ENCODE measurements around the gene FAM78B. TPM values are rescaled to one million over a fixed set of nuclear protein-coding genes. Genes with fewer than 3 reads are reported as not detected.

Gene FAM78B
- total RNA-seq, 1 experiment from 2014 or later: 0.24 TPM

- no TSS peak for BruUV-seq (replicated peaks)
- POLR2A ChIA-PET (ENCODE audit: low non-redundant PET): no interaction called here
These were observed 37.8 kb downstream of the FAM78B start for GRCh38 chr1:166129006-166129405.

GRCh38 chr1:166128195-166128594, 38.6 kb downstream of the FAM78B start:
- Histone ChIP-seq H3K9me3 (ENCODE audit: low read depth, low read length, poor library complexity, severe bottlenecking) (no peaks in the 10 kb centered on the region), H3K27ac (ENCODE audit: low read depth, low read length, poor library complexity, severe bottlenecking) (no peak overlapping the region), H3K36me3 (ENCODE audit: insufficient read depth, low read length, poor library complexity, severe bottlenecking) (no peaks in the 10 kb centered on the region), H3K4me1 (ENCODE audit: insufficient read depth, low read length, poor library complexity, severe bottlenecking) (no peaks in the 10 kb centered on the region), H3K27me3 (replicated peaks; ENCODE audit: insufficient read depth, low read depth, low read length, poor library complexity) (no peaks in the 10 kb centered on the region), H3K4me3 (ENCODE audit: low read depth, low read length, poor library complexity, severe bottlenecking) (no peak overlapping the region)
- CTCF ChIA-PET: no interaction called here
- intact Hi-C loops (cut with micrococcal nuclease; ENCODE audit: unreplicated experiment): no loop called here
- no peak for DNase-seq (ENCODE audit: low spot score)
- TF ChIP-seq CTCF (conservative IDR thresholded peaks at IDR 0.05; ENCODE audit: low read depth, low read length): no peak
- POLR2A ChIA-PET (ENCODE audit: low non-redundant PET): no interaction called here
- BruUV-seq (replicated peaks): no TSS peak

More at GRCh38 chr1:166129006-166129405, 37.8 kb downstream of the FAM78B start:
- intact Hi-C loops (cut with micrococcal nuclease; ENCODE audit: unreplicated experiment): no loop called here
- H3K27ac ChIP-seq (ENCODE audit: low read depth, low read length, poor library complexity, severe bottlenecking): no peak overlapping the region
- TF ChIP-seq CTCF (conservative IDR thresholded peaks at IDR 0.05; ENCODE audit: low read depth, low read length) (no peak), EZH2 (IDR thresholded peaks at IDR 0.05; ENCODE audit: borderline replicate concordance, low read depth, low read length, poor library complexity, severe bottlenecking) (no peak)
- H3K36me3 ChIP-seq (ENCODE audit: insufficient read depth, low read length, poor library complexity, severe bottlenecking): no peaks in the 10 kb centered on the region
- CTCF ChIA-PET: no interaction called here
- H3K4me3 ChIP-seq (ENCODE audit: low read depth, low read length, poor library complexity, severe bottlenecking): no peak overlapping the region
- no peak for DNase-seq (ENCODE audit: low spot score)
- no peaks in the 10 kb centered on the region for H3K4me1 ChIP-seq (ENCODE audit: insufficient read depth, low read length, poor library complexity, severe bottlenecking)
- H3K9me3 ChIP-seq (ENCODE audit: low read depth, low read length, poor library complexity, severe bottlenecking): no peaks in the 10 kb centered on the region
- H3K27me3 ChIP-seq (replicated peaks; ENCODE audit: insufficient read depth, low read depth, low read length, poor library complexity): no peaks in the 10 kb centered on the region

GRCh38 chr1:166127003-166127402, 39.8 kb downstream of the FAM78B start:
- no peak for DNase-seq (ENCODE audit: low spot score)
- no peak overlapping the region for H3K4me3 ChIP-seq (ENCODE audit: low read depth, low read length, poor library complexity, severe bottlenecking)
- TF ChIP-seq CTCF (conservative IDR thresholded peaks at IDR 0.05; ENCODE audit: low read depth, low read length) (no peak), EZH2 (IDR thresholded peaks at IDR 0.05; ENCODE audit: borderline replicate concordance, low read depth, low read length, poor library complexity, severe bottlenecking) (no peak)
- POLR2A ChIA-PET (ENCODE audit: low non-redundant PET): no interaction called here
- no TSS peak for BruUV-seq (replicated peaks)
- CTCF ChIA-PET: no interaction called here
- intact Hi-C loops (cut with micrococcal nuclease; ENCODE audit: unreplicated experiment): no loop called here
- no peaks in the 10 kb centered on the region for H3K4me1 ChIP-seq (ENCODE audit: insufficient read depth, low read length, poor library complexity, severe bottlenecking)
- H3K27me3 ChIP-seq (replicated peaks; ENCODE audit: insufficient read depth, low read depth, low read length, poor library complexity): no peaks in the 10 kb centered on the region
- no peaks in the 10 kb centered on the region for H3K36me3 ChIP-seq (ENCODE audit: insufficient read depth, low read length, poor library complexity, severe bottlenecking)
- no peak overlapping the region for H3K27ac ChIP-seq (ENCODE audit: low read depth, low read length, poor library complexity, severe bottlenecking)
- no peaks in the 10 kb centered on the region for H3K9me3 ChIP-seq (ENCODE audit: low read depth, low read length, poor library complexity, severe bottlenecking)
